H1 (cell line): ENCODE data around the gene C15orf61. TPM values are rescaled to one million over a fixed set of nuclear protein-coding genes. Genes with fewer than 3 reads are reported as not detected.

ENCODE experiments used
- CTCF ChIA-PET: fragments of 300-600 bp; sonication (Branson Sonifier 250); formaldehyde crosslinking; loops from one replicate; lab custom pipeline; 2021; ENCODE audit not compliant: partially characterized antibody; lab: Charles Lee
- POLR2A ChIA-PET: fragments of 300-600 bp; sonication (Branson Sonifier 250); formaldehyde crosslinking; loops from one replicate; lab custom pipeline; 2021; ENCODE audit warnings: inconsistent platforms; ENCODE audit not compliant: partially characterized antibody; lab: Charles Lee
- DNase-seq, 2 experiments: peaks; one replicate each; pipeline versions ENCODE4 v3.0.0 to v3.0.0-alpha.2; 2010 to 2022; ENCODE audit warnings: low spot score in 2 of 2, low read depth in 1 of 2, mixed read lengths in 1 of 2
- FAIRE-seq: peaks from 2 replicates; lab custom pipeline; 2011; peaks lifted over from hg19 to GRCh38; lab: Jason Lieb, UNC
- H2AFZ ChIP-seq: 2 replicates; pipeline ENCODE4 v1.8.1; 2012; ENCODE audit warnings: low read length, inconsistent platforms
- H2AK5ac ChIP-seq: 2 replicates; pipeline ENCODE4 v1.6.1; 2013; ENCODE audit warnings: low read depth, low read length
- H2BK120ac ChIP-seq: replicated peaks from 2 replicates; pipeline ENCODE3; 2013; ENCODE audit warnings: low read depth, low read length, inconsistent platforms
- H2BK12ac ChIP-seq: 2 replicates; pipeline ENCODE4 v1.6.1; 2013; ENCODE audit warnings: low read depth, low read length
- H2BK15ac ChIP-seq: 2 replicates; pipeline ENCODE4 v1.6.1; 2013; ENCODE audit warnings: low read length
- H2BK20ac ChIP-seq: 2 replicates; pipeline ENCODE4 v1.6.1; 2013; ENCODE audit warnings: low read length
- H2BK5ac ChIP-seq: 2 replicates; pipeline ENCODE4 v1.6.1; 2013; ENCODE audit warnings: low read depth, low read length
- H3K14ac ChIP-seq: 2 replicates; pipeline ENCODE4 v1.6.1; 2013; ENCODE audit warnings: inconsistent platforms; ENCODE audit not compliant: insufficient read length
- H3K18ac ChIP-seq: 2 replicates; pipeline ENCODE4 v1.6.1; 2013; ENCODE audit warnings: low read length; ENCODE audit errors: extremely low read depth
- H3K23ac ChIP-seq: 2 replicates; pipeline ENCODE4 v1.6.1; 2013; ENCODE audit warnings: inconsistent platforms; ENCODE audit not compliant: insufficient read length
- H3K23me2 ChIP-seq: 2 replicates; pipeline ENCODE4 v1.6.1; 2013; ENCODE audit warnings: low read depth, low read length
- H3K27ac ChIP-seq: 2 replicates; pipeline ENCODE4 v1.6.1; 2011; ENCODE audit warnings: low read depth, low read length, inconsistent platforms
- H3K27me3 ChIP-seq, 4 experiments: replicated peaks in 1 of 4; 1 replicate in 1 of 4; 2 replicates in 3 of 4; pipeline versions ENCODE4 v1.6.1 to v1.8.1; 2011 to 2013; ENCODE audit warnings: low read length in 3 of 4, mild to moderate bottlenecking in 3 of 4, inconsistent platforms in 2 of 4, mixed read lengths in 2 of 4, moderate library complexity in 1 of 4; ENCODE audit not compliant: control insufficient read depth in 3 of 4, insufficient read depth in 3 of 4; ENCODE audit errors: extremely low read depth in 1 of 4
- H3K36me3 ChIP-seq, 4 experiments: 2 replicates each; pipeline versions ENCODE4 v1.6.1 to v1.8.1; 2011 to 2013; ENCODE audit warnings: mild to moderate bottlenecking in 4 of 4, low read length in 3 of 4, moderate library complexity in 2 of 4, control low read depth in 1 of 4, inconsistent platforms in 1 of 4; ENCODE audit not compliant: insufficient read depth in 4 of 4, control insufficient read depth in 2 of 4
- H3K4ac ChIP-seq: replicated peaks from 2 replicates; pipeline ENCODE3; 2013; ENCODE audit warnings: low read length, low read depth, mixed read lengths, inconsistent platforms; ENCODE audit not compliant: insufficient read length
- H3K4me1 ChIP-seq, 4 experiments: replicated peaks in 1 of 4; 1 replicate in 1 of 4; 2 replicates in 3 of 4; pipeline versions ENCODE4 v1.6.1 to v1.8.1; 2011 to 2013; ENCODE audit warnings: low read length in 3 of 4, inconsistent platforms in 2 of 4, mixed read lengths in 1 of 4; ENCODE audit not compliant: insufficient read depth in 4 of 4, control insufficient read depth in 3 of 4
- H3K4me2 ChIP-seq, 2 experiments: 2 replicates each; pipeline versions ENCODE4 v1.6.1 to v1.8.1; 2011 to 2013; ENCODE audit warnings: low read depth in 2 of 2, low read length in 2 of 2, control low read depth in 1 of 2, inconsistent platforms in 1 of 2, mild to moderate bottlenecking in 1 of 2; ENCODE audit not compliant: insufficient read depth in 1 of 2
- H3K4me3 ChIP-seq, 4 experiments: fragments of 200-600, 300-600 bp in 1 of 4; sonication (generic), shearing (Covaris generic), sonication (Bioruptor Twin) in 1 of 4; 2 replicates each; pipeline versions ENCODE4 v1.5.1 to v1.8.1; 2011 to 2016; ENCODE audit warnings: low read length in 4 of 4, low read depth in 3 of 4, control low read depth in 2 of 4, inconsistent platforms in 2 of 4, mild to moderate bottlenecking in 2 of 4, mixed read lengths in 1 of 4, moderate library complexity in 1 of 4; ENCODE audit not compliant: insufficient read depth in 2 of 4; ENCODE audit errors: extremely low read depth in 1 of 4
- H3K56ac ChIP-seq: replicated peaks from 2 replicates; pipeline ENCODE3; 2013; ENCODE audit warnings: low read depth, mild to moderate bottlenecking, mixed read lengths, low read length, inconsistent platforms; ENCODE audit not compliant: insufficient read length
- H3K79me1 ChIP-seq: 2 replicates; pipeline ENCODE4 v1.6.1; 2013; ENCODE audit warnings: low read depth, low read length, control low read depth
- H3K79me2 ChIP-seq, 2 experiments: 2 replicates each; pipeline versions ENCODE4 v1.6.1 to v1.8.1; 2012 to 2013; ENCODE audit warnings: low read length in 2 of 2, mild to moderate bottlenecking in 2 of 2, inconsistent platforms in 1 of 2; ENCODE audit not compliant: insufficient read depth in 2 of 2, control insufficient read depth in 1 of 2
- H3K9ac ChIP-seq, 4 experiments: replicated peaks in 1 of 4; 1 replicate in 1 of 4; 2 replicates in 3 of 4; pipeline versions ENCODE4 v1.6.1 to v1.8.1; 2011 to 2013; ENCODE audit warnings: low read depth in 3 of 4, low read length in 3 of 4, control low read depth in 2 of 4, mild to moderate bottlenecking in 2 of 4, moderate library complexity in 2 of 4, inconsistent platforms in 1 of 4; ENCODE audit errors: extremely low read depth in 1 of 4
- H3K9me3 ChIP-seq, 2 experiments: 2 replicates each; pipeline versions ENCODE4 v1.6.1 to v1.8.1; 2012 to 2013; ENCODE audit warnings: mild to moderate bottlenecking in 2 of 2, moderate library complexity in 2 of 2, control low read depth in 1 of 2, inconsistent platforms in 1 of 2, low read depth in 1 of 2, low read length in 1 of 2, mixed read lengths in 1 of 2; ENCODE audit not compliant: insufficient read depth in 2 of 2
- H4K20me1 ChIP-seq, 2 experiments: replicated peaks in 1 of 2; 2 replicates each; pipeline versions ENCODE3 to v1.8.1; 2011 to 2013; ENCODE audit warnings: inconsistent platforms in 2 of 2, low read length in 2 of 2, mild to moderate bottlenecking in 1 of 2; ENCODE audit not compliant: insufficient read depth in 2 of 2, control insufficient read depth in 1 of 2
- H4K5ac ChIP-seq: 2 replicates; pipeline ENCODE4 v1.6.1; 2013; ENCODE audit warnings: low read length, low read depth, mixed read lengths, inconsistent platforms; ENCODE audit not compliant: insufficient read length
- H4K8ac ChIP-seq: 2 replicates; pipeline ENCODE4 v1.8.0; 2013; ENCODE audit warnings: mild to moderate bottlenecking, moderate library complexity, low read length, inconsistent platforms; ENCODE audit not compliant: insufficient read depth; ENCODE audit errors: extremely low read depth
- H4K91ac ChIP-seq: replicated peaks from 2 replicates; pipeline ENCODE3; 2013; ENCODE audit warnings: low read length, mixed read lengths, inconsistent platforms; ENCODE audit not compliant: insufficient read length
- CEBPB ChIP-seq: IDR thresholded peaks from 2 replicates; pipeline ENCODE4 v1.6.1; 2012; ENCODE audit warnings: low read depth, low read length
- CREB1 ChIP-seq: IDR thresholded peaks from 2 replicates; pipeline ENCODE4 v1.6.1; 2012; ENCODE audit warnings: inconsistent platforms
- EZH2 ChIP-seq: fragments of 200-600 bp; sonication (generic); IDR thresholded peaks from 2 replicates; pipeline ENCODE4 v1.7.1; 2012; ENCODE audit warnings: low read depth, mild to moderate bottlenecking, moderate library complexity, low read length, inconsistent platforms; ENCODE audit not compliant: severe bottlenecking
- GABPA ChIP-seq: IDR thresholded peaks from 2 replicates; pipeline ENCODE4 v1.6.1; 2011; ENCODE audit warnings: mild to moderate bottlenecking, low read length, moderate library complexity, borderline replicate concordance; ENCODE audit not compliant: insufficient read depth
- GTF2F1 ChIP-seq: IDR thresholded peaks from 2 replicates; pipeline ENCODE4 v1.6.1; 2012; ENCODE audit warnings: low read depth, low read length, improper control_type of control experiment, borderline replicate concordance
- HDAC6 ChIP-seq: IDR thresholded peaks from one replicate; pipeline ENCODE4 v1.7.1; 2012; ENCODE audit warnings: low read depth, mild to moderate bottlenecking, inconsistent platforms, low read length, moderate library complexity
- KDM1A ChIP-seq: fragments of 200-600, 300-600 bp; sonication (generic); IDR thresholded peaks from 2 replicates; pipeline ENCODE4 v1.7.1; 2016; ENCODE audit warnings: mild to moderate bottlenecking, low read length, borderline replicate concordance
- KDM4A ChIP-seq: IDR thresholded peaks from one replicate; pipeline ENCODE4 v1.7.1; 2012; ENCODE audit warnings: low read depth, mild to moderate bottlenecking, moderate library complexity, low read length, inconsistent platforms; ENCODE audit not compliant: severe bottlenecking
- TBP ChIP-seq: IDR thresholded peaks from 2 replicates; pipeline ENCODE4 v1.6.1; 2011; ENCODE audit warnings: low read depth, low read length, improper control_type of control experiment
- WGBS, 2 experiments: shearing (Covaris generic) in 1 of 2; methylation state at CpG; one replicate each; pipeline versions ENCODE4 v1.1.6 to v1.1.7; 2013 to 2015; ENCODE audit warnings: low lambda C conversion rate in 2 of 2, mixed read lengths in 2 of 2, inconsistent platforms in 1 of 2, low coverage in 1 of 2, missing lambda C conversion rate in 1 of 2; ENCODE audit not compliant: insufficient replicate concordance in 2 of 2, insufficient coverage in 1 of 2, insufficient read length in 1 of 2; ENCODE audit errors: extremely low coverage in 1 of 2, missing lambda C conversion rate in 1 of 2; 5-methylcytosine and 5-hydroxymethylcytosine counted together
- polyA plus RNA-seq, 7 experiments: library from polyadenylated mRNA; depleted of rRNA in 3 of 7; stranded (reverse) in 5 of 7; unstranded in 2 of 7; fragments of >200 nt in 5 of 7; fragments of 200-250 nt in 2 of 7; gene quantifications; 1 replicate in 5 of 7; 2 replicates in 1 of 7; 4 replicates in 1 of 7; pipeline versions ENCODE4 v1.2.1 to v1.2.3, GENCODE V29; 2011 to 2013; ENCODE audit warnings: missing spikeins in 2 of 7, mixed read lengths in 2 of 7
- total RNA-seq: library from RNA; stranded (reverse); fragmentation: NEBNext Ultra II Directional; extraction: Animal tissue kit (Norgen Biotek cat#: 25700); gene quantifications from 2 replicates; pipeline ENCODE4 v1.2.1, GENCODE V29; 2021
- TF ChIP-seq, protein P1 (sequence below): IDR thresholded peaks from 2 replicates; pipeline ENCODE4 v1.6.1; 2011; ENCODE audit warnings: low read depth, mild to moderate bottlenecking, low read length; ENCODE audit not compliant: insufficient read depth

The C15orf61 gene
- total and polyA plus RNA-seq, 2 of the 8 experiments (the other 6 are each of a cell fraction or from before 2014, with no cell fraction given), result 1.7 to 2.0 TPM

DNA sequence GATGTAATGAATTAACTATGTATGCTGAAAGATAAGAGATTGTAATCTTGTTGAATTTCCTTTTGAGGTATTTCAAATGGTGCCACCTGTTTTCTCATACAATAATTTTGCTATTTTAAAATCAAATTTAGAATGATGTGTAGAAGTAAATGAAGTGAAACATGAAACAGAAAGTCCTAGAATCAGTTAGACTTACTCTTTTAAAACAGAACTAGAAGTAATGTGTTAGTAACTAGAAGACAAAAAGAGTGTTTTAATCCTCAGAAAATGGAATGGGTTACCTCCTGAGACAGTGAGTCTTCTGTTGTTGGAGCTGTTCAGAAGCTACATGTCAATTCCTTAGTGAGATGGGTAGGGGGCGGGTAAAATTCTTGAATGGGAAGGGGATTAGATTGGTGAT, 13.4 kb downstream of the C15orf61 start:
- no peaks in the 10 kb centered on the region for H3K79me2 ChIP-seq
- H3K9me3 ChIP-seq, result no peaks in the 10 kb centered on the region
- H3K18ac ChIP-seq, result no peak overlapping the region
- no peaks in the 10 kb centered on the region for H3K23me2 ChIP-seq
- FAIRE-seq (no peak), DNase-seq (no peak)
- H3K79me1 ChIP-seq, result no peaks in the 10 kb centered on the region
- H3K27me3 ChIP-seq, result no peaks in the 10 kb centered on the region
- no peak overlapping the region for H2BK12ac ChIP-seq
- ChIA-PET POLR2A (interaction anchor here (1.1 kb wide), 1 partner anchor 21 kb away, joined by 3 read pairs; no protein-coding TSS in a partner anchor), CTCF (no interaction called here)
- TF ChIP-seq CREB1 (no peak), EZH2 (no peak), CEBPB (no peak), TBP (no peak), KDM4A (no peak), KDM1A (no peak), GTF2F1 (no peak), GABPA (no peak), HDAC6 (no peak)
- TF ChIP-seq, protein P1, sequence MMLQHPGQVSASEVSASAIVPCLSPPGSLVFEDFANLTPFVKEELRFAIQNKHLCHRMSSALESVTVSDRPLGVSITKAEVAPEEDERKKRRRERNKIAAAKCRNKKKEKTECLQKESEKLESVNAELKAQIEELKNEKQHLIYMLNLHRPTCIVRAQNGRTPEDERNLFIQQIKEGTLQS, result no peak
- H3K4ac ChIP-seq, result no peak overlapping the region
- no peak overlapping the region for H3K4me3 ChIP-seq
- no peak overlapping the region for H3K4me2 ChIP-seq
- H4K91ac ChIP-seq, result no peak overlapping the region
- no peak overlapping the region for H3K23ac ChIP-seq
- H3K27ac ChIP-seq, result no peak overlapping the region
- H3K4me1 ChIP-seq, result no peaks in the 10 kb centered on the region
- H2BK120ac ChIP-seq, result no peak overlapping the region
- no peak overlapping the region for H2AK5ac ChIP-seq
- WGBS, 2 experiments, result 81% methylated on average over 1 of the region's 1 CpG; no CpG with 5 or more reads in 1 of the 2 experiments
- no peak overlapping the region for H3K14ac ChIP-seq
- no peak overlapping the region for H3K56ac ChIP-seq
- no peak overlapping the region for H2AFZ ChIP-seq
- H4K20me1 ChIP-seq, result no peaks in the 10 kb centered on the region
- no peaks in the 10 kb centered on the region for H3K36me3 ChIP-seq
- no peak overlapping the region for H2BK15ac ChIP-seq
- H4K5ac ChIP-seq, result no peak overlapping the region
- H3K9ac ChIP-seq, result no peak overlapping the region
- H4K8ac ChIP-seq, result no peak overlapping the region
- H2BK5ac ChIP-seq, result no peak overlapping the region
- H2BK20ac ChIP-seq, result no peak overlapping the region
